Gastroesophageal sphincter (tissue), 3 donors: ENCODE data around the gene FAM117A.

Experiments used
- CTCF ChIP-seq, 4 experiments: fragments of 200-600 bp in 2 of 4; fragments of 450-650 bp in 2 of 4; sonication (generic) in 1 of 4; IDR thresholded peaks; one replicate each; pipeline ENCODE4 v1.5.1; 2017 to 2019; ENCODE audit warnings: antibody characterized with exemption in 4 of 4, mild to moderate bottlenecking in 2 of 4, moderate library complexity in 2 of 4
- EP300 ChIP-seq: sonication (generic); formaldehyde crosslinking; IDR thresholded peaks from one replicate; pipeline ENCODE4 v1.6.1; 2017; ENCODE audit warnings: antibody characterized with exemption, mild to moderate bottlenecking

DNA sequence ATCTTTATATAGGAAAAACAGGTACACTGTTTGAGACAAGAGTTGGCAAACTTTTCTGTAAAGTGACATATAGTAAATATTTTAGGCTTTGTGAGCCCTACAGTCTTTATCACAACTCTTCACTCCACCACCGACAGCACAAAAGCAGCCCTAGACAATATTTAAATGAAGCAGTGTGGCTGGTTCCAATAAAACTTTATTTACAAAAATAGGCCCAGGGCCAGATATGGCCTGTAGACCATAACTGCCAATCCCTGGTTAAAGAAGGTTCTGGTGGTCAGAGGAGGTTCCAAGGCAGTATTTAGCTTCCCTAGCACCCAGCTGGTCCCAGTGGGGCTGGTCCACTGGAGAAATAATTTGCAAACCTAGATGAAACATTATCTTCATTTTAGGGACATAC, 3.6 kb downstream of the FAM117A start:
- TF ChIP-seq CTCF (IDR thresholded peaks at IDR 0.05) (no peak), EP300 (no peak)
